HepG2 (cell line): Measurements from ENCODE around the gene SRSF6. TPM values are rescaled to one million over a fixed set of nuclear protein-coding genes. Genes with fewer than 3 reads are reported as not detected.

Source experiments
- ATAC-seq: fragments of 200-7000 bp; cut with Tn5 transposase; 3 replicates; pipeline ENCODE4 v1.9.1; 2020; ENCODE audit warnings: mild to moderate bottlenecking, moderate library complexity
- BruUV-seq: library from RNA; stranded (reverse); fragments of 400-500 nt; replicated peaks from 2 replicates; lab custom pipeline; 2021; lab: Mats Ljungman, UMichigan
- CTCF ChIA-PET: fragments of 300-600 bp; formaldehyde crosslinking; extraction: SDS; loops from one replicate; lab custom pipeline; 2021; ENCODE audit warnings: low total read pairs, inconsistent platforms, low intra/inter-chr PET ratio; lab: Yijun Ruan, JAX
- POLR2A ChIA-PET: fragments of 350-600 bp; sonication (Branson Sonifier 250); formaldehyde crosslinking; loops from one replicate; lab custom pipeline; 2020; ENCODE audit warnings: antibody characterized with exemption, inconsistent platforms; lab: Yijun Ruan, JAX
- DNase-seq: peaks from one replicate; pipeline ENCODE4 v3.0.0-alpha.2; 2015; ENCODE audit warnings: low spot score
- FAIRE-seq: peaks from 3 replicates; lab custom pipeline; 2011; peaks lifted over from hg19 to GRCh38; lab: Jason Lieb, UNC
- H2AFZ ChIP-seq: one replicate; pipeline ENCODE4 v1.6.1; 2011; ENCODE audit warnings: low read length, inconsistent platforms
- H3K27ac ChIP-seq: fragments of 300-600 bp; 3 replicates; pipeline ENCODE4 v1.8.0; 2011; ENCODE audit warnings: mixed run types, mild to moderate bottlenecking, mixed read lengths, low read length, inconsistent platforms; ENCODE audit not compliant: insufficient read depth; ENCODE audit errors: extremely low read length
- H3K27me3 ChIP-seq, 2 experiments: fragments of 200-600 bp in 1 of 2; 2 replicates in 1 of 2; 3 replicates in 1 of 2; pipeline versions ENCODE4 v1.6.0 to v1.8.0; 2011; ENCODE audit warnings: low read length in 2 of 2, mild to moderate bottlenecking in 2 of 2, moderate library complexity in 2 of 2, inconsistent platforms in 1 of 2; ENCODE audit not compliant: insufficient read depth in 2 of 2, control insufficient read depth in 1 of 2
- H3K36me3 ChIP-seq, 2 experiments: fragments of 200-600 bp in 1 of 2; replicated peaks in 1 of 2; 2 replicates in 1 of 2; 3 replicates in 1 of 2; pipeline versions ENCODE4 v1.5.1 to v1.8.0; 2011; ENCODE audit warnings: low read length in 2 of 2, inconsistent platforms in 1 of 2; ENCODE audit not compliant: insufficient read depth in 2 of 2, control insufficient read depth in 1 of 2
- H3K4me1 ChIP-seq: 2 replicates; pipeline ENCODE4 v1.5.1; 2012; ENCODE audit warnings: low read length, inconsistent platforms; ENCODE audit not compliant: insufficient read depth
- H3K4me2 ChIP-seq: 2 replicates; pipeline ENCODE4 v1.6.0; 2011; ENCODE audit warnings: low read depth, low read length, inconsistent platforms
- H3K4me3 ChIP-seq, 3 experiments: fragments of 200-600 bp in 1 of 3; sonication (generic), shearing (Covaris generic) in 1 of 3; replicated peaks in 1 of 3; 2 replicates each; pipeline ENCODE4 v1.5.1; 2011 to 2016; ENCODE audit warnings: low read length in 3 of 3, inconsistent platforms in 2 of 3, low read depth in 2 of 3, mild to moderate bottlenecking in 2 of 3, control low read depth in 1 of 3, mixed read lengths in 1 of 3; ENCODE audit not compliant: insufficient read depth in 1 of 3
- H3K79me2 ChIP-seq: one replicate; pipeline ENCODE4 v1.6.1; 2011; ENCODE audit warnings: low read length, inconsistent platforms; ENCODE audit not compliant: insufficient read depth
- H3K9ac ChIP-seq: 2 replicates; pipeline ENCODE4 v1.6.0; 2011; ENCODE audit warnings: mild to moderate bottlenecking, low read depth, low read length, inconsistent platforms; ENCODE audit not compliant: insufficient read depth
- H3K9me3 ChIP-seq: 2 replicates; pipeline ENCODE4 v1.5.1; 2012; ENCODE audit warnings: mild to moderate bottlenecking, low read length
- H4K20me1 ChIP-seq: 2 replicates; pipeline ENCODE4 v1.6.0; 2011; ENCODE audit warnings: inconsistent platforms, mild to moderate bottlenecking, low read length, moderate library complexity; ENCODE audit not compliant: insufficient read depth
- ASH2L ChIP-seq: fragments of 300-600, 200-600 bp; sonication (generic); IDR thresholded peaks from 2 replicates; pipeline ENCODE4 v1.7.0; 2017; ENCODE audit warnings: low read depth, mild to moderate bottlenecking, moderate library complexity, mixed read lengths, low read length; ENCODE audit not compliant: insufficient read length
- CAMTA2 ChIP-seq: sonication (generic); formaldehyde crosslinking; IDR thresholded peaks from 2 replicates; pipeline ENCODE4 v1.4.0; 2020; ENCODE audit warnings: mild to moderate bottlenecking, missing genetic modification reagents, borderline replicate concordance
- CBX2 ChIP-seq, 2 experiments: fragments of 200-600 bp in 1 of 2; sonication (generic); formaldehyde crosslinking in 1 of 2; IDR thresholded peaks; 2 replicates each; pipeline versions ENCODE4 v1.7.0 to v1.8.1; 2018 to 2022; ENCODE audit warnings: low read depth in 2 of 2, low read length in 1 of 2, mild to moderate bottlenecking in 1 of 2, missing genetic modification reagents in 1 of 2
- CENPT ChIP-seq: sonication (generic); formaldehyde crosslinking; IDR thresholded peaks from 2 replicates; pipeline ENCODE4 v1.8.0; 2022; ENCODE audit warnings: low read depth, mild to moderate bottlenecking, moderate library complexity, missing genetic modification reagents
- HOXA5 ChIP-seq: sonication (generic); formaldehyde crosslinking; IDR thresholded peaks from 2 replicates; pipeline ENCODE4 v1.4.0; 2020; ENCODE audit warnings: missing genetic modification reagents
- KDM5B ChIP-seq: sonication (generic); formaldehyde crosslinking; IDR thresholded peaks from 2 replicates; pipeline ENCODE4 v1.4.0; 2020; ENCODE audit warnings: missing genetic modification reagents, mild to moderate bottlenecking, borderline replicate concordance
- MTF1 ChIP-seq: sonication (generic); formaldehyde crosslinking; IDR thresholded peaks from 2 replicates; pipeline ENCODE4 v1.5.0; 2020; ENCODE audit warnings: missing genetic modification reagents
- PCBP1 ChIP-seq: fragments of 200-400 bp; formaldehyde crosslinking; IDR thresholded peaks from 2 replicates; pipeline ENCODE4 v1.6.1; 2017; ENCODE audit warnings: mild to moderate bottlenecking, low read depth, low read length, borderline replicate concordance
- ZFP36L1 ChIP-seq: sonication (generic); formaldehyde crosslinking; IDR thresholded peaks from 2 replicates; pipeline ENCODE4 v1.8.0; 2022; ENCODE audit warnings: mild to moderate bottlenecking, missing genetic modification reagents, moderate library complexity
- ZNF557 ChIP-seq: sonication (generic); formaldehyde crosslinking; IDR thresholded peaks from 2 replicates; pipeline ENCODE4 v1.4.0; 2020; ENCODE audit warnings: missing genetic modification reagents
- ZNF660 ChIP-seq: sonication (generic); formaldehyde crosslinking; IDR thresholded peaks from 2 replicates; pipeline ENCODE4 v1.5.1; 2020; ENCODE audit warnings: mild to moderate bottlenecking, low read depth, missing genetic modification reagents, borderline replicate concordance
- ZSCAN9 ChIP-seq: IDR thresholded peaks from 2 replicates; pipeline ENCODE4 v1.6.1; 2016; ENCODE audit warnings: borderline replicate concordance
- WGBS: methylation state at CpG from one replicate; pipeline ENCODE4 v1.1.6; 2017; ENCODE audit warnings: low lambda C conversion rate; 5-methylcytosine and 5-hydroxymethylcytosine counted together
- in situ Hi-C: cut with HindIII; loops from 2 replicates; pipeline ENCODE4 v1.10.0; 2017; ENCODE audit warnings: low pct_unique_long_range_greater_than_20kb; ENCODE audit not compliant: extremely low pct_ligation_motif_present
- intact Hi-C: fragments of 100-400 bp; cut with micrococcal nuclease; formaldehyde crosslinking; loops from one replicate; pipeline ENCODE4 v1.10.0; 2022; ENCODE audit not compliant: unreplicated experiment
- polyA plus RNA-seq, 8 experiments: library from polyadenylated mRNA; depleted of rRNA in 3 of 8; stranded (reverse) in 7 of 8; unstranded in 1 of 8; fragments of >200 nt; fragmentation: Illumina TruSeq in 4 of 8; extraction: Trizol in 4 of 8; gene quantifications; 2 replicates each; pipeline versions ENCODE4 v1.2.1 to v1.2.3, GENCODE V29; 2011 to 2016; ENCODE audit warnings: low read depth in 4 of 8, missing spikeins in 1 of 8, mixed read lengths in 1 of 8; ENCODE audit not compliant: insufficient read depth in 1 of 8
- total RNA-seq, 5 experiments: library from RNA; depleted of rRNA; stranded (reverse); fragments of >200 nt; fragmentation: Illumina TruSeq; extraction: Trizol; gene quantifications; 2 replicates each; pipeline ENCODE4 v1.2.3, GENCODE V29; 2016; ENCODE audit warnings: low read depth in 1 of 5
- TF ChIP-seq, protein P1 (sequence below): sonication (generic); formaldehyde crosslinking; IDR thresholded peaks from 2 replicates; pipeline ENCODE4 v1.8.0; 2022; ENCODE audit warnings: mild to moderate bottlenecking, missing genetic modification reagents, moderate library complexity
- TF ChIP-seq, protein P2 (sequence below): sonication (generic); formaldehyde crosslinking; IDR thresholded peaks from 2 replicates; pipeline ENCODE4 v1.4.0; 2020; ENCODE audit warnings: low read depth, mild to moderate bottlenecking, missing genetic modification reagents
- TF ChIP-seq, protein P3 (sequence below): sonication (generic); formaldehyde crosslinking; IDR thresholded peaks from 2 replicates; pipeline ENCODE4 v1.8.0; 2022; ENCODE audit warnings: missing genetic modification reagents, mild to moderate bottlenecking, borderline replicate concordance
- TF ChIP-seq, protein P4 (sequence below): sonication (generic); formaldehyde crosslinking; IDR thresholded peaks from 2 replicates; pipeline ENCODE4 v1.5.0; 2020; ENCODE audit warnings: mild to moderate bottlenecking, missing genetic modification reagents, moderate library complexity
- TF ChIP-seq, protein P5 (sequence below): sonication (generic); formaldehyde crosslinking; IDR thresholded peaks from 2 replicates; pipeline ENCODE4 v1.4.0; 2020; ENCODE audit warnings: missing genetic modification reagents, low read depth, mild to moderate bottlenecking, borderline replicate concordance

SRSF6 gene
- total and polyA plus RNA-seq, 2 of the 13 experiments (the other 11 are each of a cell fraction or from before 2014, with no cell fraction given) = 156 to 194 TPM

DNA sequence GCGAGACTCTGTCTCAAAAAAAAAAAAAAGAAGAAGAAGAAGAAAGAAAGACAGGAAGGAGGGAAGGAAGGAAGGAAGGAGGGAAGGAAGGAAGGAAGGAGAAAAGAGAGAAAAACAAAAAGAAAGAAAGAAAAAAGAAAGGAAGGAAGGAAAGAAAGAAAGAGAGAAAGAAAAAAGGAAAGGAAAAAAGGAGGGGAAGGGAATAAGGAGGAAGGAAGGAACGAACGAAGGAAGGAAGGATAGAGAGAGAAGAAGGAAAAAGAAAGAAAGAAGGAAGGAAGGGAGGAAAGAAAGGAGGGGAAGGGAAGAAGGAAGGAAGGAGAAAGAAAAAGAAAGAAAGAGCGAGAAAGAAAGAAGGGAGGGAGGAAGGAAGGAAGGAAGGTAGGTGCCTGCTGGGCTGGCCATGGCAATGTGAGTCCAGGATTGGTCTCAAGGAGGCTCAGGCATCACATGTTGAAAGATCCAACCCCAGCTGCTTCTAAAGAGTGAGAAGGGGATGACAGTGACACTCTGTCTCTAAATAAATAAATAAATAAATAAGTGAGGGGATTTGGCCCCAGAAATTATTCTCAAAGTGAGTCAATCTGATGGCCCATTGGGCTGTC is 24.3 kb upstream of the SRSF6 start (continued):
- TF ChIP-seq, protein P1, sequence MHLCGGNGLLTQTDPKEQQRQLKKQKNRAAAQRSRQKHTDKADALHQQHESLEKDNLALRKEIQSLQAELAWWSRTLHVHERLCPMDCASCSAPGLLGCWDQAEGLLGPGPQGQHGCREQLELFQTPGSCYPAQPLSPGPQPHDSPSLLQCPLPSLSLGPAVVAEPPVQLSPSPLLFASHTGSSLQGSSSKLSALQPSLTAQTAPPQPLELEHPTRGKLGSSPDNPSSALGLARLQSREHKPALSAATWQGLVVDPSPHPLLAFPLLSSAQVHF = no peak
- no peak for TF ChIP-seq ZSCAN9 (CRISPR knock-in tag)
- TF ChIP-seq ZNF557 (CRISPR knock-in tag) = no peak
- TF ChIP-seq ASH2L = no peak
- TF ChIP-seq CAMTA2 (CRISPR knock-in tag) = no peak
- TF ChIP-seq, protein P2, sequence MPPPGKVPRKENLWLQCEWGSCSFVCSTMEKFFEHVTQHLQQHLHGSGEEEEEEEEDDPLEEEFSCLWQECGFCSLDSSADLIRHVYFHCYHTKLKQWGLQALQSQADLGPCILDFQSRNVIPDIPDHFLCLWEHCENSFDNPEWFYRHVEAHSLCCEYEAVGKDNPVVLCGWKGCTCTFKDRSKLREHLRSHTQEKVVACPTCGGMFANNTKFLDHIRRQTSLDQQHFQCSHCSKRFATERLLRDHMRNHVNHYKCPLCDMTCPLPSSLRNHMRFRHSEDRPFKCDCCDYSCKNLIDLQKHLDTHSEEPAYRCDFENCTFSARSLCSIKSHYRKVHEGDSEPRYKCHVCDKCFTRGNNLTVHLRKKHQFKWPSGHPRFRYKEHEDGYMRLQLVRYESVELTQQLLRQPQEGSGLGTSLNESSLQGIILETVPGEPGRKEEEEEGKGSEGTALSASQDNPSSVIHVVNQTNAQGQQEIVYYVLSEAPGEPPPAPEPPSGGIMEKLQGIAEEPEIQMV (CRISPR knock-in tag) = no peak
- TF ChIP-seq KDM5B (CRISPR knock-in tag) = no peak

DNA sequence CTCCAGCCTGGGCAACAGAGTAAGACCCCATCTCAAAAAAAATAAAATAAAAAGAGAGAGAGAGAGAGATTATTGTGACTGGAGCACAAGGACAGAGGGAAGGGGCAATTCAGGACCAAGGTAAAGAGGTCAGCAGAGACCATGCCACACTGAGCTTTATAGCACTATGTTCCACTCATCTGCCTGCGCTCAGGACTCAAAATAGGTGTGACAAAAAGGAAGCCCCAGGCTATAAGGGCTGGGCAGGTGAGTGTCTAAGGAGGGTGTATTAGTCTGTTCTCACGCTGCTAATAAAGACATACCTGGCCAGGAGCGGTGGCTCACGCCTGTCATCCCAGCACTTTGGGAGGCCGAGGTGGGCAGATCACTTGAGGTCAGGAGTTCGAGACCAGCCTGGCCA is 23.1 kb upstream of the SRSF6 start:
- intact Hi-C loops = no loop called here
- in situ Hi-C loops = no loop called here
- ChIA-PET POLR2A (no interaction called here), CTCF (no interaction called here)
- Histone ChIP-seq H3K4me2 (no peak overlapping the region), H3K27ac (no peak overlapping the region), H2AFZ (no peak overlapping the region), H3K4me1 (no peaks in the 10 kb centered on the region), H3K4me3 (no peak overlapping the region), H3K79me2 (no peaks in the 10 kb centered on the region), H3K27me3 (peaks cover 3 to 49% of the 10 kb centered on the region in 2 experiments; a peak in 3 of 5 replicates), H4K20me1 (no peaks in the 10 kb centered on the region), H3K9me3 (0 out of 2 replicates have a peak, but pooled peaks cover 6% of the 10 kb centered on the region), H3K9ac (no peak overlapping the region), H3K36me3 (no peaks in the 10 kb centered on the region)
- ATAC-seq = no peak
- WGBS = 22% methylated on average over 6 of the region's 6 CpGs
- no TSS peak for BruUV-seq
- no peak for DNase-seq
- no peak for FAIRE-seq
- TF ChIP-seq CBX2 (IDR thresholded peaks at IDR 0.05; ENCODE audit: low read depth, low read length) = no peak
- no peak for TF ChIP-seq CBX2 (CRISPR knock-in tag; IDR thresholded peaks at IDR 0.05; ENCODE audit: low read depth)
- no peak for TF ChIP-seq ZNF660 (CRISPR knock-in tag)
- no peak for TF ChIP-seq ZFP36L1 (CRISPR knock-in tag)
- TF ChIP-seq HOXA5 (CRISPR knock-in tag) = no peak
- TF ChIP-seq, protein P3, sequence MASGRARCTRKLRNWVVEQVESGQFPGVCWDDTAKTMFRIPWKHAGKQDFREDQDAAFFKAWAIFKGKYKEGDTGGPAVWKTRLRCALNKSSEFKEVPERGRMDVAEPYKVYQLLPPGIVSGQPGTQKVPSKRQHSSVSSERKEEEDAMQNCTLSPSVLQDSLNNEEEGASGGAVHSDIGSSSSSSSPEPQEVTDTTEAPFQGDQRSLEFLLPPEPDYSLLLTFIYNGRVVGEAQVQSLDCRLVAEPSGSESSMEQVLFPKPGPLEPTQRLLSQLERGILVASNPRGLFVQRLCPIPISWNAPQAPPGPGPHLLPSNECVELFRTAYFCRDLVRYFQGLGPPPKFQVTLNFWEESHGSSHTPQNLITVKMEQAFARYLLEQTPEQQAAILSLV (CRISPR knock-in tag) = no peak
- no peak for TF ChIP-seq PCBP1
- TF ChIP-seq, protein P4, sequence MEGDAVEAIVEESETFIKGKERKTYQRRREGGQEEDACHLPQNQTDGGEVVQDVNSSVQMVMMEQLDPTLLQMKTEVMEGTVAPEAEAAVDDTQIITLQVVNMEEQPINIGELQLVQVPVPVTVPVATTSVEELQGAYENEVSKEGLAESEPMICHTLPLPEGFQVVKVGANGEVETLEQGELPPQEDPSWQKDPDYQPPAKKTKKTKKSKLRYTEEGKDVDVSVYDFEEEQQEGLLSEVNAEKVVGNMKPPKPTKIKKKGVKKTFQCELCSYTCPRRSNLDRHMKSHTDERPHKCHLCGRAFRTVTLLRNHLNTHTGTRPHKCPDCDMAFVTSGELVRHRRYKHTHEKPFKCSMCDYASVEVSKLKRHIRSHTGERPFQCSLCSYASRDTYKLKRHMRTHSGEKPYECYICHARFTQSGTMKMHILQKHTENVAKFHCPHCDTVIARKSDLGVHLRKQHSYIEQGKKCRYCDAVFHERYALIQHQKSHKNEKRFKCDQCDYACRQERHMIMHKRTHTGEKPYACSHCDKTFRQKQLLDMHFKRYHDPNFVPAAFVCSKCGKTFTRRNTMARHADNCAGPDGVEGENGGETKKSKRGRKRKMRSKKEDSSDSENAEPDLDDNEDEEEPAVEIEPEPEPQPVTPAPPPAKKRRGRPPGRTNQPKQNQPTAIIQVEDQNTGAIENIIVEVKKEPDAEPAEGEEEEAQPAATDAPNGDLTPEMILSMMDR = no peak
- no peak for TF ChIP-seq CENPT (CRISPR knock-in tag)
- no peak for TF ChIP-seq MTF1 (CRISPR knock-in tag)
- TF ChIP-seq, protein P5, sequence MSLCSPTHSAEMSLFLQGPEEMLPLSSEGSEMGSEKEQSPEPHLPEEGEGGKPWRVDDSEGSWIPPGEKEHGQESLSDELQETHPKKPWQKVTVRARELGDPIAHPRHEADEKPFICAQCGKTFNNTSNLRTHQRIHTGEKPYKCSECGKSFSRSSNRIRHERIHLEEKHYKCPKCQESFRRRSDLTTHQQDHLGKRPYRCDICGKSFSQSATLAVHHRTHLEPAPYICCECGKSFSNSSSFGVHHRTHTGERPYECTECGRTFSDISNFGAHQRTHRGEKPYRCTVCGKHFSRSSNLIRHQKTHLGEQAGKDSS (CRISPR knock-in tag) = no peak
